Epithelial cell of proximal tubule (primary cell): Measurements from ENCODE around the gene KLHL40. TPM values are rescaled to one million over a fixed set of nuclear protein-coding genes. Genes with fewer than 3 reads are reported as not detected.

ENCODE experiments used
- DNase-seq: peaks from one replicate; pipeline ENCODE4 v3.0.0-alpha.2; 2011; ENCODE audit warnings: low read depth
- H3K4me3 ChIP-seq: 2 replicates; pipeline ENCODE4 v1.5.1; 2011; ENCODE audit warnings: low read depth, mild to moderate bottlenecking, low read length
- CTCF ChIP-seq: conservative IDR thresholded peaks from 2 replicates; pipeline ENCODE4 v1.5.1; 2012; ENCODE audit warnings: low read depth, mild to moderate bottlenecking, low read length
- total RNA-seq: library from RNA; depleted of rRNA; stranded (reverse); fragments of >200 nt; gene quantifications from 2 replicates; pipeline ENCODE4 v1.2.3, GENCODE V29; 2015

KLHL40 gene
- total RNA-seq, 1 donor from 2014 or later = not detected

- H3K4me3 ChIP-seq = no peak overlapping the region
- TF ChIP-seq CTCF = no peak
- no peak for DNase-seq
Observed at GRCh38 chr3:42680806-42681205, 4.5 kb upstream of the KLHL40 start.

GRCh38 chr3:42681361-42682038 lies 3.8 kb upstream of the KLHL40 start:
- TF ChIP-seq CTCF = no peak
- no peak for DNase-seq
- no peak overlapping the region for H3K4me3 ChIP-seq

DNA sequence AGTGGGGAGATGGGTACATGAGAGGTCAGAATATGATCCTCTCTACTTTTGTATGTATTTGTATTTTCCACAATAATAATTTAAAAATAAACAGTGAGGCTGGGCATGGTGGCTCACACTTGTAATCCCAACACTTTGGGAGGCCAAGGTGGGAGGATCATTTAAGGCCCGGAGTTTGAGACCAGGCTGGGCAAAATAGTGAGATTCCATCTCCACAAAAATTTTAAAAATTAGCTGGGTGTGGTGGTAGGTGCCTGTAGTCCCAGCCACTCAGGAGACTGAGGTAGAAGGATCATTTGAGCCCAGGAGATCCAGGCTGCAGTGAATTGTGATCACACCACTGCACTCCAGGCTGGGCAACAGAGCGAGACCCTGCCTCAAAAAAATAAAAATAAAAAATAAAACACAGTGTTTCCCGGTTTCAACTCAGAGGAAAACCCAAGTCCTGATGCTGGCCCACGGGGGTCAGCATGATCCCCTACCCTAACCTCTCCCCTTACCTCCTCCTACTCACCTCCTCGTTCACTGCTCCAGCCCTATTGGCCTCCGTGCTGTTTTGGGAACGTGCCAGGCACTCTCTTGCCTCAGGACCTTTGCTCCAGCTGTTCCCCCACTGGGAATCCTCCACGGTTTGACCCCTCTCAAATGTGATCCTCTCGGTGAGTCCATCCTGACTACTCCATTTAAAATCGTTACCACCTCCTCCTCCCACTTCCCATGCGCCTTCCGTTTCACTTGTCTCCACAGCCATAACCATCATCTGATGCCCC lies 2.9 kb upstream of the KLHL40 start:
- DNase-seq = no peak
- no peak overlapping the region for H3K4me3 ChIP-seq
- no peak for TF ChIP-seq CTCF

DNA sequence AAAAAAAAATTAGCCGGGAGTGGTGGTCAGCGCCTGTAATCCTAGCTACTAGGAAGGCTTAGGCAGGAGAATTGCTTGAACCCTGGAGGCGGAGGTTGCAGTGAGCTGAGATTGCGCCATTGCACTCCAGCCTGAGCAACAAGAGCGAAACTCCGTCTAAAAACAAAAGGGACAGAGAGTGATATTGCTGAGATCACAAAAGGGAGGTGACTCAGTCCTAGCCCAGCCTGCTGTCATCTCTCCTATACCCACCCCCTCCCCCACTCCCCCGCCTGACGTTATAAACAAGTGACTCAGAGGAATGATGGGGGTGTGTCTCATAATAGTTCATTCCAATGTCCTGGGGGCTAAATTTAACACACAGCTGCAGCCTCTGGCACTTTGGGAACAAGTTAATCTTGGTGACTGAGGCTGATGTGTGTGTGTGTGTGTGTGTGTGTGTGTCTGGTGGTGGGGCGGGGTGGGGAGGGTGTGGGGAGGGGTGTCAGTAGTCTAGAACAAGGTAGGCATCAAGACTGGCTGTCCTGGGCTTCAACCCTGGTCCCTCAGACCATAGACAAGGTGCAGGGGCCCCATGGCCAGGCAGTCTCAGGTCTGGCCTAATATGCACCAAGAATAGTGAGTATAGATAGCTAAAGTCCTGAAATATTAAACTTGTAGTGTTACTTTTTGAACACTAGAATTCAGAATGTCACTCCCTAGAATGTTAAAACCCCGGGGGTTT lies 1.3 kb upstream of the KLHL40 start:
- H3K4me3 ChIP-seq = no peak overlapping the region
- no peak for TF ChIP-seq CTCF
- DNase-seq = peak; percentile 67

DNA sequence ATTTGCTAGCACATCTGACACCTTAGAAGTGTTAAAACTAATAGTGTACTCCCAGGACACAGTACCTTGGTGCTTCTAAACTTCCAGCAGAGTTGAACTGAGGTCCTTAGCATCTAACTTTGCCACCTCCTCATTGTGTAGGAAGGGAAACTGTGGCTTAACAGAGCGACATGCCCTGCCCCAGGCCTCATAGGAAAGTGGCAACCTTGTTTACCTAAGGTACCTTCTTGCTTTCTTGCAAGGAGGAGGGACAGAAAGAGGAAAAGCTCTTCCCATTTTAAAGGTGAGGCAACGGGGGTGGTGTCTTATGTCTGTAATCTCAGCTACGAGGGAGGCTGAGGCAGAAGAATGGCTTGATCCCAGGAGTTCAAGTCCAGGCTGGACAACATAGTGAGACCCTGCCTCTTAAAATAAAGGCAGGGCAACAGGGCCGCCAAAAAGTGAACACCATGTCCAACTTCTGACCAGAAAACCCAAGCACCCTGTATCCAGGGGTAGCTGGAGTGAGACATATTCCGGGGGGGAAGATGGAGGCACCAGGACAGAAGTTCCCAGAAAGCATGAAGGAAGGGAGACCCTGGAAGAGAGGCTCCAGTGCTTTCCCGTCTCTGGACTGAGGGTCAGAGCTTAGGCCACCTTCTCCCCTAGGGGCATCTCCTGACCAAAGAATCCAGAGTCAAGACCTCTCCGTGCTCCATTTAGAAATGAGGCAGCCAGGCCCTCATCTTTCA lies 540 bp upstream of the KLHL40 start:
- TF ChIP-seq CTCF = no peak

DNA sequence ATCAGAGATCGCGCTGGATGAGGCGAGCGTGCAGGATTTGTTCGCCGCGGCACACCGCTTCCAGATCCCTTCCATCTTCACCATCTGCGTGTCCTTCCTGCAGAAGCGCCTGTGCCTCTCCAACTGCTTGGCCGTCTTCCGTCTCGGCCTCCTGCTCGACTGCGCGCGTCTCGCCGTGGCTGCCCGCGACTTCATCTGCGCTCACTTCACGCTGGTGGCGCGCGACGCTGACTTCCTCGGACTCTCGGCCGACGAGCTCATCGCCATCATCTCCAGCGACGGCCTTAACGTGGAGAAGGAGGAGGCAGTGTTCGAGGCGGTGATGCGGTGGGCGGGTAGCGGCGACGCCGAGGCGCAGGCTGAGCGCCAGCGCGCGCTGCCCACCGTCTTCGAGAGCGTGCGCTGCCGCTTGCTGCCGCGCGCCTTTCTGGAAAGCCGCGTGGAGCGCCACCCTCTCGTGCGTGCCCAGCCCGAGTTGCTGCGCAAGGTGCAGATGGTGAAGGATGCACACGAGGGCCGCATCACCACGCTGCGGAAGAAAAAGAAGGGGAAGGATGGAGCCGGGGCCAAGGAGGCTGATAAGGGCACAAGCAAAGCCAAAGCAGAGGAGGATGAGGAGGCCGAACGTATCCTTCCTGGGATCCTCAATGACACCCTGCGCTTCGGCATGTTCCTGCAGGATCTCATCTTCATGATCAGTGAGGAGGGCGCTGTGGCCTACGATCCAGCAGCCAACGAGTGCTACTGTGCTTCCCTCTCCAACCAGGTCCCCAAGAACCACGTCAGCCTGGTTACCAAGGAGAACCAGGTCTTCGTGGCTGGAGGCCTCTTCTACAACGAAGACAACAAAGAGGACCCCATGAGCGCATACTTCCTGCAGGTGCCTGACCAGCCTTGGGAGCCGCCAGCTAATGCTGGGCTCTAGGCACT lies 819 bp downstream of the KLHL40 start:
- H3K4me3 ChIP-seq = no peak overlapping the region
- DNase-seq = no peak
- no peak for TF ChIP-seq CTCF

More for the DNA sequence above, 540 bp upstream of the KLHL40 start:
- no peak overlapping the region for H3K4me3 ChIP-seq
- no peak for DNase-seq
